SK-N-SH (cell line): ENCODE results near the gene KCNJ5.

ENCODE experiments used
- FOXM1 ChIP-seq: IDR thresholded peaks from 2 replicates; pipeline ENCODE4 v1.4.0; 2012; ENCODE audit warnings: low read depth, mild to moderate bottlenecking
- RFX5 ChIP-seq: IDR thresholded peaks from 2 replicates; pipeline ENCODE4 v1.6.1; 2012; ENCODE audit warnings: mild to moderate bottlenecking, improper control_type of control experiment, low read length
- TF ChIP-seq, protein P1 (sequence below): fragments of 200-600 bp; sonication (generic); IDR thresholded peaks from 2 replicates; pipeline ENCODE4 v1.6.1; 2017; ENCODE audit warnings: antibody characterized with exemption, mild to moderate bottlenecking, moderate library complexity

GRCh38 chr11:128894286-128894681 is 3.1 kb downstream of the KCNJ5 start:
- TF ChIP-seq FOXM1 (no peak), RFX5 (no peak)
- TF ChIP-seq, protein P1, sequence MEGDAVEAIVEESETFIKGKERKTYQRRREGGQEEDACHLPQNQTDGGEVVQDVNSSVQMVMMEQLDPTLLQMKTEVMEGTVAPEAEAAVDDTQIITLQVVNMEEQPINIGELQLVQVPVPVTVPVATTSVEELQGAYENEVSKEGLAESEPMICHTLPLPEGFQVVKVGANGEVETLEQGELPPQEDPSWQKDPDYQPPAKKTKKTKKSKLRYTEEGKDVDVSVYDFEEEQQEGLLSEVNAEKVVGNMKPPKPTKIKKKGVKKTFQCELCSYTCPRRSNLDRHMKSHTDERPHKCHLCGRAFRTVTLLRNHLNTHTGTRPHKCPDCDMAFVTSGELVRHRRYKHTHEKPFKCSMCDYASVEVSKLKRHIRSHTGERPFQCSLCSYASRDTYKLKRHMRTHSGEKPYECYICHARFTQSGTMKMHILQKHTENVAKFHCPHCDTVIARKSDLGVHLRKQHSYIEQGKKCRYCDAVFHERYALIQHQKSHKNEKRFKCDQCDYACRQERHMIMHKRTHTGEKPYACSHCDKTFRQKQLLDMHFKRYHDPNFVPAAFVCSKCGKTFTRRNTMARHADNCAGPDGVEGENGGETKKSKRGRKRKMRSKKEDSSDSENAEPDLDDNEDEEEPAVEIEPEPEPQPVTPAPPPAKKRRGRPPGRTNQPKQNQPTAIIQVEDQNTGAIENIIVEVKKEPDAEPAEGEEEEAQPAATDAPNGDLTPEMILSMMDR: no peak
